ENCODE data around the gene ARRDC3.

ARRDC3 gene

DNA sequence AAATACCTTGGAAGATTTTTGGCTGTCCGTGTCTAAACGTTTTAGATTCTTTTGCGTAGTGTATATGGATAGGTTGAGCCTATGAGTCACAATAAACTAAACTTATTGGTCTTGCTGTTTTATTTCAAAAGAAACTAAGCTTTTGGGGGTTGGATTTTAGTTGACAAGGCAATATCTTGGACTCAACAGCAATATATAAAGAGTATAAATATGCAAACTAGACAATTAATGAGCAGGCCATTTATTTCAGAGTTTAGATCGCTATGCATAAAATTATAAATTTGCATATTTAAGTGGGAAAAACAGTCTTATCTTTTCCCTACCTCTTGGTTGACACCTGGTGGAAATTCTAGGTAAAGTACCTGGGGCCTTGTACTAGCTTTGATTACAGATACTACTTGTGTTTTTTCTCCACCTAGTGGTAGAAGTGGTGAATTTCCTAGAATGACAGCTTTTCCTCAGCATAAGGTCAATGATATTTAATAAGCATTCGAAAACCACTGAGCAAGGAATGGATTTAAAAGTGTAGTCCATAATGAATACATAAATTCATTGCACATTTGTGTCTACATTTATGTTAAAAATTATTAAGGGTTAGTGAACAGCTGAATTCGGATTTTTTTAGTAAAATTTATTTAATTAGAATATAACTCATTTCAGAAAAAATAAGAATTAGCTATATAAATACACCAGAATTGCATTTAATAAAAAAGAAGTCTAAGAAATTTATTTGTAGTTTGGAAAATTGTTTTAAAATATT is 1.7 kb upstream of the ARRDC3 start:
- peak; percentile 79 for DNase-seq (ENCODE audit: low spot score)

DNA sequence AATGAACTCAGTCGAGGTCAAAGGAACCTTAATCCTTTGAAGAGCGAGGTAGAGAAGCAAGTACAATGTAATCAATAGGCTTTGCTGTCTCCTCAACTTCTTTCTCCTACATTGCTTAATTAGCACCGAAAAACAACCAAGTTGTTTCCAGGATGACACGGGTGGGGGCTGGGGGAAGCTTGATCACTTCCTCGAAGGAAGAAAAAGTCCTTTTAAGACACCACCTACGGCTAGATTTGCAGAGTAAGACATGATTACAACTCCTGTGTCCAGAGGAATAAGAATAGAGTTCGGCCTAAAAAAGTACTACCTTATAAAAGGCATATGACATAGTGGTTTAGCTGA is 811 bp upstream of the ARRDC3 start:
- no peak for DNase-seq (ENCODE audit: low spot score)

DNA sequence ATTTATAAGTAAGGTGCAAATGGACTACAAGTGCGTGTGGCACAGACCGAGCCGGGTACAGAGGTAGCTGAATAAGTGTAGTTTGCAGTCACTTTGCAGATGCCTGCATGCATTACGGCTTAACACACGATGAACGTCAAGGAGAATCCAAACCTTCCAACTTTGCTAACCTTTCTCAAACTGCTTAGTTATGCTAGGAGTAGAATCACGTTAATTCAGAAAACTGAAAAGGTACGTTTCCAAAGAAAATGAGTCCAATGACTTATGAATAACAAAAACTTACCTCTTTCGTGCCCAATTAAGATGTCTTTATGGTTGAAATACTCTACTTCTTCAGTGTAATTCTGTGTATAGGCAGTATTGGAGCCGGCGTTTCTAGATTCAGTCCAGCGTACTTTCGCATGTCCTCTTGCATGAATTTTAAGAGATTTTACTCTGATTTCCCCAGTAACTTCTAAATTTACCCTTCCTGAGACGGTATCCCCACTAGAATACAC is 539 bp downstream of the ARRDC3 start:
- DNase-seq (ENCODE audit: low spot score), result no peak

DNA sequence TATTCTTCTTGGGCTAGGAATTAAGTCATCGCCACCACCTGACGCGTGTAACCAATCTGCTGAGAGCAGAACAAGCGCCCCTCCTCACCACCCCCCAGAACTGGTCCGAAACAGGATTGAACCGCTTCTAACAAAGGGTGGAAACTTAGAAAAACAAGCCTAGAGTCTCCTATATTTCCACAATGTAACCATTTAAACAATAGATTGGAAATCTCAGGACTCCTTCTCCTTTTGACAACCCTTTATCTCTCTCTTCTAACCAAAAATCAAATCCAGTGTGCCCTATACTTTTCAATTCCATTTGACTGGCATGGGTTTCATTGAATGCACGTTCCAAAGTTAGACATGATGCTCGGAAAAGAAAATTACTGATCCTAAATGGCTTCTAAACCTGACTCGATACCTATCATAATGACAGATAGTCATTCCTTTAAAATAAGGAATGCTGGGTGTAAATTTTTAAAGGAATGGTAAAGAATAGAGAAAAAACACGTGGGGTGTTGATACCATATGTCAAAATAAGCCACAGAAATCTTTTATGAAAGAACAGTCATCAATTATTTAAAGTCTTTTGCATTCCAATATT is 1.2 kb downstream of the ARRDC3 start:
- peak; percentile 64 for DNase-seq (ENCODE audit: low spot score)

DNA sequence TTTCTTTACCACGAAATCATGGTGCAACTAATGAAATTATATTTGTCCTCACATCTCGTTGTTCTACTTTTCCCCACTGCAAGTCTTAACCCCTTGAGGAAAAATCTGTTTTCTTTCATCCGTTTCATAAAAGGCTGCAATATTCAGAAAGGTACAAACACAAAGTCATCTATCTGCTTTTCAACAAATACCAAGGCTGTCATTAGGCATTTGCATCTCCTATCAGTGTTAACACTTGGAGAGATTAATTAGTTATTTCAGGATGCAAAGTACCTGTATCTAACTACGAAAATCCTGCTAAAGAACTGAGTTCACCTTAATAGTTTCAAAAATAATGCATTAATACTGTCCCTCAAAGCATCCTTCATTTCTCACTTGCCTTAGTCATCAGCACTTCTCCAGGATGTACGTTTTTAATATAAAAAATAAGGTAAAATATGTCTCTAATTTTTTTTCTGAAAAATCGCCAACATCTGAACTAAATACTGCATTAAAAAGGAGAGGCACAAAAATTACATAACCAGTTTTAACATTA is 1.8 kb downstream of the ARRDC3 start:
- no peak for DNase-seq (ENCODE audit: low spot score)

DNA sequence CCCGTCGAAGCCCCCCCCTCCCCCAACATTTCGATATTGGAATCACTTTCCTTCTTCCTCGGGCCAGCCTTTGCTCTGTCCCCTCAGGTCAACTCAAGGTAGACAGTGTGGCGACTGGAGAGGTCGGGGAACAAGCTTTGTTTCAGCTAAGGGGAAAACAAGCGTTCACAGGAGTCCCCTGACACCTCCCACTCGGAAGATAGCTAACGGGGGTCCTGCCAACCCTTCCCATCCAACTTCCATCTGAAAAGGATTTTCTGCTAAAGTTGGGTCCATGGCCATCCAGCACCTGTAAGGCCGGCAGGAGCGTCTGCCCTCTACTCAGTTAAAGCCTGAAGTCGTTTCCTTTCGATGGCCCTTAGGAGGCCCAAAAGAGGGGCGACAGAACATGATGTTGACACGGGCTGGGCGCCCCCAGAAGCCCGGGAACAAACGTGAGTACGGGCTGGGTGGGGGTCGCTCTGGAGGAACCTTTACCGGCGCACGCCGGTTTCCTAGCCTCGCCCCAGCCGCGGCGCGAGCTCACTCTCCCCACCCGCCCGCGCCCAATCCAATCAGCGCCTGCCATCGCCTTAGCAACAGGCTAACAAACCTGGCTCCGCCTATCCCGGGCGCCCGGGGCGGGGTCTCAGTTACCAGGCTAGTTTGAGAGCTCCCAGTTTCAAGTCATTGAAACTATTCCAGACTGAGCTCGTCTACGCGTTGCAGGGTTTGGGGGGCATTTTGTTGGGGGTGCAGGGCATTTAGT is 2.5 kb downstream of the ARRDC3 start:
- peak; percentile 91 for DNase-seq (ENCODE audit: low spot score)

DNA sequence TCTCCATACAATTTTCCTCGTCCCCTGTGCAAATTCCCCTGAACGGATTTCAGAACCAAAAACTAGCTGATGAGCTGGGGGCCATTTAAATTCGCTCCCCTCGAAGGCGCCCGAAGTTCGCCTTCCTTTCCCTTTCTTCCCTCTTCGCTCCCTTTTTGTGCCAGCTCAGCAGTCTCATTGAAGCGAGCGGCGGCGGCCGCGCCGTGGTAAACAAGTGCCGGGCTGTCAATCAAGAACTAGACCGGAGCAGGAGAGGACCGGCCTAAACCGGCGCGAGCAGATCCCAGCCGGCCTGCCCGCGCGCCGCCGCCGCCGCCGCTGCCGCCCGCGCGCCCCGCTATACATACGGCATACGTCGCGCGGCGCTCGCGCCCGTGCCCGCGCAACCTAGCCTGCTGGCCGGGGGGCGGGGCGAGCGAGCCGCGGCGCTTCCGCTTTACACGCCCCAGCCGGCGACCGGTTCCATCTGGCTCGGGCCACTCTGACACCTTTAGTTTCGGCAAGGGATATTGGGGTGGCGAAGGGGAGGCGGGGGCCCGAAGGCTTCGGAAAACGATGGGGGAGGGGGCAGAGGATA is 3.1 kb downstream of the ARRDC3 start:
- DNase-seq (ENCODE audit: low spot score), result peak; percentile 77

DNA sequence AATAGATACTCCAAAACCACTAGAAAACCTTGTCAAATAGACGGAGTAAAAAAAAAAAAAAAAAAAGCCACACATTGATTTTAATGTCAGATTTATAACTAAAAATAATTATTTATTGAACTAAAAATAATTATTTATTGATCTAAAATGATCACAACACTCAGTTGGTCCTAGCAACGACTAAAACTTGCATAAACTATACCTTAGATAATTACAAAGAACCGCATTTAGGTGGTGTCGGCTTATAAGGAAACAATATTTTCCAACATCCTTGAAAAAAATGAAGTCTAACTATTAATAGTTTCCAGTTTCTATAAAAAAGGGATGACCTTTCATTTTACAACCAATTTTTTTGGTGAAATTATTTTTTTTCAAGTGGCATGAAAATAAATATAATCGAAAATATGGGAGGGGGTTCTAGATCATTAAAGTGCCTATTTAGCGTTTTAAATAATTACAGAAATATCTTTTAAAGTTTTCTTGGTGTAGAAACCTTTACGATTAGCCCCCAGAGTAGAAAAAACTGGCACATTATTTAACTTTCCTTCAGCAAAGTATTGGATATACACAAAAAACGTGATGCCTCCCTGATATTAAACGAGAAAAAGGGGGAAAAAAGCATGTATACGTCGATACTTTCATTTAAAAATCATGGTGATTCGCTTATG is 3.7 kb downstream of the ARRDC3 start:
- DNase-seq (ENCODE audit: low spot score), result no peak

DNA sequence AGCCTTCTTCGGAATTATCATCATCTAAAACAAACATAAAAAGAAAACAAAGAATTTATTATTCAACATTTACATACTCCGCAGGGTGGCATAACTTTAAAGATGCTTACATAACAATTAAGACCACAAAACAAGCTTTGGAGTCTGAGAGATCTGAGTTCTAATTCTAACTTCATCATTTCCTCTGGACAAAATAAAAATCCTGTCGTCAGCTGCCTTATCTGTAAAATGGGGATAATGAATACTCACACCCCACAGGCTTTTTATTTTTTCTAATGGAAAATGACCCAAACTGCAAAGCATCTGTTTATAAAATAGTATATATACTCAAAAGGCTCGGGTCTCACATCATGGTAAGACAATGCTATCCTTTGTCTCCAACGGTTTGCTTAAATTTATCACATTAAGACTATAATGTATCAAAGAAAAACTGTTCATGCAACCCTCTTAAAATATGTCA is 4.3 kb downstream of the ARRDC3 start:
- DNase-seq (ENCODE audit: low spot score), result no peak

DNA sequence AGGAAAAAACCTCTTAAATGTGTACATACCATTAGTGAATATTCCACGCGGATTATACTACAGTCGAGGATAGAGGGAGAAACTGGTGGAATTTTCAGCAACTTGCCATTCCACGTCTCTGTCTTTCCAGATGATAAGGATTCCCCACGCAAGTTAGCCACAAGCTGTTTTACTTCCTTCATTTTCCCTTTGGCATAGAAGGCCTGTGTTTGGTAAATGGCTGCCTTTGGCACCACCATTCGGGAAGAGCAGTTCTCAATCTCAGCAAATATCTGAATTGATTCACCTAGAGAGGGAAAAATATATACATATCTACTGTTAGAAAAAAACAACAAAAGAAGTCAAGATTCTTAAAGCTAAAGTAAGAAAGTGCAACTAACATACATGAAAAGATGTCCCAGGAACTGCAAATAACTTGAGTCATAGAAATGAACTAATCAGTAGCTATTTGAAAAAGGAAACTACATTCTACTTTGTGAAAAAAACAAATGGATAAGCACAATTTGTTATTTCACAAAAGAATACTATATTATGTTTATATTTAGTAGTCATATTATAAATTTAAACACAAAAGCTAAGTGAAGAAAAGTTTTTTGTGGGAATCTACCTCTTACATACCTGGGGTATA is 8.1 kb downstream of the ARRDC3 start:
- no peak for DNase-seq (ENCODE audit: low spot score)

DNA sequence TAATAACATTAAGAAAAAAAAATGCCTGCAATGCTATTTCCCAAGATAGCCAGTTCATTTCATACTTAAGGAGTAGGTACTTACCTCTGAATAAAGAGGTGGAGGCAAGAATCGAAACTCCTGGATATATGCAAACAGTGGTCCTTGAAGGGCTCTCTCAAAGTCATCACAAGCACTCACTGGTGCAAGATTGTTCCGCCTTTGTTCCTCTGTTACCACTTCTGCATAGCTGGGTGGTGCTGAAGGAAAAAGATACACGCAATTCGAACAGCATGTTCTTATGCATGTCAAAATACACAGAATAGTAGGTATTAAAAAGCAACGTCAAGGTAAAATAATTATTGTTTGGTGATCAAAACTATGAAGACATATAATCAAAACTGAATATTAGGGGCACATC is 9.5 kb downstream of the ARRDC3 start:
- DNase-seq (ENCODE audit: low spot score), result no peak

DNA sequence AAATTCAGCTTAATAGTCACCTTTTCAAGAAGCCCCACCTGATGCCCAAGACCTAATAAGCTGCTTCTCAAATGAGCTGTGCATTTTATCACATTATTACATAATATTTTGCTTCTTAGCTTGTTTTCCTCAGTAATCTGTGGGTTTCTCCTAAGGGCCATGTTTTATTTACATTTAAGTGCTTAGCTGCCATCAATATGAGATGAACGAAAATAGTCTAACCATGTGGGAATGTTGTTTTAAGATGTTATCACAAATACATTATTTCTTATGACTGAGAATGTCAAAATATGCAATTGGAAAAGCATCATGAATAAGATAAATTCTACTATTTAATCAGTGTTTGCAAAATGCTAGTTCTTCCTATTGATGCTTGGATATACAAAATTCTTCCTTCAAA is 10.1 kb downstream of the ARRDC3 start:
- DNase-seq (ENCODE audit: low spot score), result no peak

DNA sequence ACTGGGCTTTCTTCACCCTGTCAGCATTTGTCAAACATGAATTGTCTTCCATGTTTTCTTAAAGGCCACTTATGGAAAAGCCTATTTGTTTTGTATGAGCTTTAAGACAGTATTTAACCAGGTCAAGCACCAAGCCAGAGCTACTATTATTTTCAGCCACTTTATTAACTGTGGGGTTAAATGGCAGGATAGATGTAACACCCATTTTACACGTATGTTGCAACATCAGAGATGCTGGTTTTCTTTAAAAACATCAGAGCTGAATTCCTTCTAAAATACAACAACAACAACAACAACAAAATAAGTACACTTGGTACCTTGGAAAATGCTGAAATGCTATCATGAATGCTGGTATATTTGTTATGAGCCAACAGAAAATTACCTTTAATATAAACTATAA is 13.6 kb downstream of the ARRDC3 start:
- no peak for DNase-seq (ENCODE audit: low spot score)

DNA sequence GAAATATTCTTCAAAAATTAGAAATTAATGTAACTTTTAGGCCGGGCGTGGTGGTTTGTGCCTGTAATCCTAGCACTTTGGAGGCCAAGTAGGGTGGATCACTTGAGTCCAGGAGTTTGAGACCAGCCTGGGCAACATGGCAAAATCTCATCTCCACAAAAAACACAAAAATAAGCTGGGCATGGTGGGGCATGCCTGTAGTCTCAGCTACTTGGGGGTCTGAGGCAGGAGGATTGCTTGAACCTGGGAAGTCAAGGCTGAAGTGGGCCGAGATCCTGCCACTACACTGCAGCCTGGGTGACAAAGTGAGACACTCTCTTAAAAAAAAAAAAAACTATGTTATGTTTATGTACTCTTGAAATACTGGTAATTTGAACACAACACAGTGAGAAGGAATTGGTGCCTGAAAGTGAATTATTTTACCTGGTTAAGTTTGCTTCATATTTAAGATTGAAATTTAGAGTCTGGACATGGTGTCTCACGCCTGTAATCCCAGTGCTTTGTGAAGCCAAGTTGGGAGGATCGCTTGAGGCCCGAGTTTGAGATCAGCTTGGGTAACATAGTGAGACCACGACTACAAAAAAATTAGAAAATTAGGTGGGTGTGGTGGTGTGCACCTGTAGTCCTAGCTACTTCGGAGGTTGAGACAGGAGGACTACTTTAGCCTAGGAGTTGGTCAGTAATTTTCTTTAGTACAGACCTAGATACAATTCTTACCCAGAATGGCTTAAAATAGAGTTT is 15.0 kb downstream of the ARRDC3 start:
- no peak for DNase-seq (ENCODE audit: low spot score)

DNA sequence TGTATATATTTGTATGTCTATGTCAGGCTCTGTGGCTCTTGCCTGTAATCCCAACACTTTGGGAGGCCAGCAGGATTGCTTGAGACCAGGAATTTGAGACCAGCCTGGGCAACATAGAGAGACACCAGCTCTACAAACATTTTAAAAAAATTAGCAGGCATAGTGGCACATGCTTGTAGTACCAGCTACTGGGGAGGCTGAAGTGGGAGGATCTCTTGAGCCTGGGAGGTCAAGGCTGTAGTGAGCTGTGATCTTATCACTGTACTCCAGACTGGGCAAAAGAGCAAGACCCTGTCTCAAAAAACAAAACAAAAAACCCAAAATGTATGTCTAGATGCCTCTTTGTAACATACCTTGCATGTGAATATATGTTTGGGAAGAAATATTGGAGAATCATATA is 15.8 kb downstream of the ARRDC3 start:
- DNase-seq (ENCODE audit: low spot score), result no peak

DNA sequence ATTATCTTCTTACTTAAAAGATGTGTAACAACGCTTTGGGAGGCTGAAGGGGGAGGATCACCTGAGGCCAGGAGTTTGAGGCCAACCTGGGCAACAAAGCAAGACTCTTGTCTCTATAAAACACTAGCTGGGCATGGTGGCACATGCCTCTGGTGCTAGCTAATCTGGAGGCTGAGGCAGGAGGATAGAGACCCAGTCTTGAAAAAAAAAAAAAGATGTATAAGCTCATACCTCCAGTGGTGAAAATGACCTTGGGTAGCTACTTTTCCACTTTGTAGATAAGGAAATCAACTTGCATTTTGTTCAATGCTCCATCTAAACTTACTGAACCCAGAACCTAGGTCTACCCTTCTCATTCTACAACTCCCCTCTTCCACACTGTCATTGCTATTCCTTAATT is 16.6 kb downstream of the ARRDC3 start:
- DNase-seq (ENCODE audit: low spot score), result no peak

DNA sequence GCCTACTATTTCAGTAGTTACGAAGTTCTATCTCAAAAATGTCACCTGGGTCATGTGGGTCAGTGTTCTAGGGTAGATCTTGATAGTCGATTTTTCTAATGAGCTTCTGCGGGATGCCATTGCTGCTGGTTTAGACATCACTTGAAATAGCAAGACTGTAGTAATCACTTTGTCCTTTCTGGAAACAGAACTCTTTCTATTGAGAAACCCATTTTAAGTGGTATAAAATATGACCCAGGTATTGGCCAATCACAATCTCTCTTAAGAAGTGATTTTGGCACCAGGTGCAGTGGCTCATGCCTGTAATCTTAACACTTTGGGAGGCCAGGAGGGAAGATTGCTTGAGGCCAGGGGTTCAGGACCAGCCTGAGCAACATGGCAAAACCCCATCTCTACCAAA is 17.6 kb downstream of the ARRDC3 start:
- DNase-seq (ENCODE audit: low spot score), result no peak

DNA sequence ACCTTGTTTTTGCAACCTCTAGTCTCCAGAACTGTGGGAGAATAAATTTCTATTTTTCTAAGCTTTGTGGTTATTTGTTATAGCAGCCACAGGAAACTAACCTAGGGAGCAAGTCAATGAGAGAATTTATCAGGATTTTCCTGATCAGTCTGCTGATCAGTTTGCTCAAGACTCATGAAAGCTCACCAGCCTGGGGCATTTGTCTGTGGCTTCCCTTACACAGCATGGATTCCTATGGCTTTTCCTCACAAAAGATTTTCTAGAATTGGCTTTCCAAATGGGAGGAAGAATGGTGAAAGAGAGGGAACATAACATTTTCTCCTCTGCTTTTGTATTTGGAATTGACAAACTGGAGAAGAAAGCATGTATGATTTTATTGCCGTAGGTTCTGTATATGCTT is 20.2 kb downstream of the ARRDC3 start:
- DNase-seq (ENCODE audit: low spot score), result no peak

DNA sequence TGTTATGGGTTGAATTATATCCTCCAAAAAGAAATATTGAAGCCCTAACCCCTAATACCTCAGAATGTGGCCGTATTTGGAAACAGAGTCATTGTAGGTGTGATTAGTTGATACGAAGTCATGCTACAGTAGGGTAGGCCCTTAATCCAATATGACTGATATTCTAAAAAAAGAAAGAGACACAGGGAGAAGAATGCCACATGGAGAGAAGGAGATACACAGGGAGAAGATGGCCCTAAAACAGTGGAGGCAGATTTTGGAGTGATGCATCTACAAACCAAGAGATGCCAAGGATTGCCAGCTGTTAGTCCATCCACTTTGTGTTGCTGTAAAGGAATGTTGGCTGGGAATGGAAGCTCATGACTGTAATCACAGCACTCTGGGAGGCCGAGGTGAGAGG is 21.3 kb downstream of the ARRDC3 start:
- DNase-seq (ENCODE audit: low spot score), result no peak

DNA sequence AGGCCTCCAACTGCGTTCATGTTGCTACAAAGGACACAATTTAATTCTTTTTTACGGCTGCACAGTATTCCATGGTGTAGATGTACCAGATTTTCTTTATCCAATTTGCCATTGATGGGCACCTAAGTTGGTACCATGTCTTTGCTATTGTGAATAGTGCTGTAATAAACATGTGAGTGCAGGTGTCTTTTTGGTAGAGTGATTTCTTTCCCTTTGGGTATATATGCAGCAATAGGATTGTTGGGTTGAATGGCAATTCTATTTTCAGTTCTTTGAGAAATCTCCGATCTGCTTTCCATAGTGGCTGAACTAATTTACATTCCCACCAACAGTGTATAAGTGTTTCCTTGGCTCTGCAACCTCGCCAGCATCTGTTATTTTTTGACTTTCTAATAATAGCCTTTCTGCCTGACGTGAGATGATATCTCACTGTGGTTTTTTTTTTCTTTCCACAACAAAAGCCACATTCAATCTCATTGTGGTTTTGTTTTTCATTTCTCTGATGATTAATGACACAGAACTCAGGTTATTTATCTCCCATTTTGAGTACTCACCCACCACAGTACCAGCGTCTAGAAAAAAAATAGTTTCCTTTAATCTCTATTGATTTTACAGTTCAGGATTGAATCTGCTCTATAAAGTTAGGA is 21.9 kb downstream of the ARRDC3 start:
- no peak for DNase-seq (ENCODE audit: low spot score)

Measured in AG08395 (cell line).